Measurements from ENCODE around the gene ACOX3.
A peak's percentile ranks its signal among the peaks of the same experiment; 100 is the strongest.

GRCh38 chr4:8342651-8343261, 97.8 kb downstream of the ACOX3 start:
- no peak for TF ChIP-seq CHD2 (IDR thresholded peaks at IDR 0.05; ENCODE audit: low read length, partially characterized antibody)
- 0 out of 2 replicates have a peak, but pooled peaks have one; percentile 19 for TF ChIP-seq GATA2 (CRISPR knock-in tag; IDR thresholded peaks at IDR 0.05)
